Measurements from ENCODE around the gene TEX51.

TEX51 gene

DNA sequence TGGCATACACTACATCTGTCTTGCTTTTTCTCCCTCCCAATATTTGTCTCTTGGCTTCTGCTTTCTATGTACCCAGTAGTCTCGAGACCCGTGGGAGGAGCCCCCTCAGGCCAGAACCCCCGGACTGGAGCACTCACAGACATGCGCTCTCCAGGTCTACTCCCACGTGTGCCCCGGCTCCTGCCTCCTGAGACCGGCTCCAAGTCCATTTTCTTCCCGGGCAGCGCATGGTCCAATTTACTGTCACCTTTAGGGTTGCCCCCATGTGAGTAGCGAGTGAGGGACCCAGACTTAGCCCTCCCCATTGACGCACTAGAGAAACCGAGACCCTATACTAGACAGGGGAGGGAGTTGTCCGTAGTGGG lies 11.8 kb upstream of the TEX51 start:
- Histone ChIP-seq H3K9me3 (ENCODE audit: insufficient read depth, low read length) (no peaks in the 10 kb centered on the region), H3K36me3 (ENCODE audit: insufficient read depth, insufficient read length, low read length) (no peaks in the 10 kb centered on the region), H3K4me3 (ENCODE audit: insufficient read length, low read depth) (no peak overlapping the region), H3K4me1 (ENCODE audit: insufficient read depth, insufficient read length) (peaks cover 6% of the 10 kb centered on the region), H3K9ac (ENCODE audit: insufficient read length, low read depth) (no peak overlapping the region), H3K27me3 (ENCODE audit: insufficient read depth, insufficient read length) (peaks cover 5% of the 10 kb centered on the region)
- TF ChIP-seq YY1 (IDR thresholded peaks at IDR 0.05; ENCODE audit: insufficient read depth, insufficient read length) (no peak), SUZ12 (IDR thresholded peaks at IDR 0.05; ENCODE audit: extremely low read depth, insufficient read depth, insufficient read length) (no peak), ZNF274 (IDR thresholded peaks at IDR 0.05; ENCODE audit: low read depth, low read length) (no peak)
- DNase-seq (ENCODE audit: low read depth, low spot score), result no peak

- H3K4me3 ChIP-seq (ENCODE audit: insufficient read length, low read depth), result no peak overlapping the region
- H3K9me3 ChIP-seq (ENCODE audit: insufficient read depth, low read length), result no peaks in the 10 kb centered on the region
- no peak for DNase-seq (ENCODE audit: low read depth, low spot score)
- TF ChIP-seq ZNF274 (IDR thresholded peaks at IDR 0.05; ENCODE audit: low read depth, low read length), result no peak
- no peak for TF ChIP-seq YY1 (IDR thresholded peaks at IDR 0.05; ENCODE audit: insufficient read depth, insufficient read length)
- no peak for TF ChIP-seq SUZ12 (IDR thresholded peaks at IDR 0.05; ENCODE audit: extremely low read depth, insufficient read depth, insufficient read length)
- peaks cover 5% of the 10 kb centered on the region for H3K27me3 ChIP-seq (ENCODE audit: insufficient read depth, insufficient read length)
- peaks cover 6% of the 10 kb centered on the region for H3K4me1 ChIP-seq (ENCODE audit: insufficient read depth, insufficient read length)
- H3K9ac ChIP-seq (ENCODE audit: insufficient read length, low read depth), result no peak overlapping the region
- H3K36me3 ChIP-seq (ENCODE audit: insufficient read depth, insufficient read length, low read length), result no peaks in the 10 kb centered on the region
Measured at GRCh38 chr2:126887506-126887905, 11.2 kb upstream of the TEX51 start.

DNA sequence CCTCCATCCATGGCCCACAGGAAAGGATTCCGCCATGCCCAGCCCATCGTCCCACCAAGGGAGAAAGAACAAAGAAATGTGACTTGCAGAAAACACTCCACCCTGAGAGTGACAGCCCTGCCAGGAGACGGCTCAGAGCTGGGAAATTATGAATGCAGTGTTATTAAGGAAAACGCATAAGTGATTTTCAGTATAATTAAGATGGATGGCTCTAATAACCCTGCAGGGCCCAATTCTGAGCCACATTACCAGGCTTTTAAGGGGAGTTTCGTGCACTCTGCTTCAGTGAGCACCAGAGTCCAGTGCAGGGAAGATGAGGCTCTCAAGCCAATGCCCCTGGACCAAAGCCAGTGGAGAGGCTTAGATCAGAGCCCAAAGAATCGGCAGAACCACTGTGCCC lies 10.6 kb upstream of the TEX51 start:
- Histone ChIP-seq H3K4me3 (ENCODE audit: insufficient read length, low read depth) (no peak overlapping the region), H3K9ac (ENCODE audit: insufficient read length, low read depth) (no peak overlapping the region), H3K27me3 (ENCODE audit: insufficient read depth, insufficient read length) (peaks cover 5% of the 10 kb centered on the region), H3K4me1 (ENCODE audit: insufficient read depth, insufficient read length) (peaks cover 6% of the 10 kb centered on the region), H3K9me3 (ENCODE audit: insufficient read depth, low read length) (no peaks in the 10 kb centered on the region), H3K36me3 (ENCODE audit: insufficient read depth, insufficient read length, low read length) (no peaks in the 10 kb centered on the region)
- no peak for DNase-seq (ENCODE audit: low read depth, low spot score)
- TF ChIP-seq YY1 (IDR thresholded peaks at IDR 0.05; ENCODE audit: insufficient read depth, insufficient read length) (no peak), SUZ12 (IDR thresholded peaks at IDR 0.05; ENCODE audit: extremely low read depth, insufficient read depth, insufficient read length) (no peak), ZNF274 (IDR thresholded peaks at IDR 0.05; ENCODE audit: low read depth, low read length) (no peak)

GRCh38 chr2:126889071-126889470 lies 9.6 kb upstream of the TEX51 start:
- Histone ChIP-seq H3K9ac (ENCODE audit: insufficient read length, low read depth) (no peak overlapping the region), H3K9me3 (ENCODE audit: insufficient read depth, low read length) (no peaks in the 10 kb centered on the region), H3K27me3 (ENCODE audit: insufficient read depth, insufficient read length) (peaks cover 5% of the 10 kb centered on the region), H3K36me3 (ENCODE audit: insufficient read depth, insufficient read length, low read length) (no peaks in the 10 kb centered on the region), H3K4me1 (ENCODE audit: insufficient read depth, insufficient read length) (peaks cover 6% of the 10 kb centered on the region), H3K4me3 (ENCODE audit: insufficient read length, low read depth) (no peak overlapping the region)
- TF ChIP-seq SUZ12 (IDR thresholded peaks at IDR 0.05; ENCODE audit: extremely low read depth, insufficient read depth, insufficient read length) (no peak), YY1 (IDR thresholded peaks at IDR 0.05; ENCODE audit: insufficient read depth, insufficient read length) (no peak), ZNF274 (IDR thresholded peaks at IDR 0.05; ENCODE audit: low read depth, low read length) (no peak)
- no peak for DNase-seq (ENCODE audit: low read depth, low spot score)

DNA sequence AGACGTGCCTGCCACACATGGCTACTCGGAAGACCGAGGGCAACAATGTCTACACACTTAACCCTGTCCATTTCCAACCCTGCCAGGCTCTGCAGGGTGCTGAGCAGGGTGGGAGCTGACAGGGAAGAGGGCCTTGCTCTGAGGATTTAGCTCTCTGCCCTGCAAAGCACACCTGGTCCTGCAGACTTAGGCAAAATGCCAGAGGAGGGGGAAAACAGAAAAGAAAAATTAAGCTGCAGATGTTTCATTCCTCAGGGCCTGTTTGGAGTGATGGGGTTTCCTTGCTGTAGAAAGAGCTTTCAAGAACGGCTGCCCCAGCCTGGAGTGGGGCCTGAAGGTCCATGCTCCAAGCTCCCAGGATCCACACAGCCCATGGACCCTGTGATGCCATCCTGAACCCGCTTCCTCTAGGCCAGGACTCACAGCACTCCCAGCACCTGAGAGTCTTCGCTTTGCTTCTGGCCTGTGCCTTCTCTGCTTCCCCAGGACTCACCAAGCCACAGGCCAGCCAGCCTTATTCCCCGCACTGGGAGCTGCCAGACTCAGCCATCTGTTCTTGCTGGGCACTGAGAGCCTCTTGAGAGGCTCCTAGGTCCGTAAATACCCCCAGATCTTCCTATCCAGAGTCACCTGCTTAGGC lies 9.1 kb upstream of the TEX51 start:
- Histone ChIP-seq H3K4me3 (ENCODE audit: insufficient read length, low read depth) (no peak overlapping the region), H3K9me3 (ENCODE audit: insufficient read depth, low read length) (no peaks in the 10 kb centered on the region), H3K4me1 (ENCODE audit: insufficient read depth, insufficient read length) (peaks cover 6% of the 10 kb centered on the region), H3K9ac (ENCODE audit: insufficient read length, low read depth) (no peak overlapping the region), H3K36me3 (ENCODE audit: insufficient read depth, insufficient read length, low read length) (no peaks in the 10 kb centered on the region), H3K27me3 (ENCODE audit: insufficient read depth, insufficient read length) (peaks cover 5% of the 10 kb centered on the region)
- TF ChIP-seq YY1 (IDR thresholded peaks at IDR 0.05; ENCODE audit: insufficient read depth, insufficient read length) (no peak), SUZ12 (IDR thresholded peaks at IDR 0.05; ENCODE audit: extremely low read depth, insufficient read depth, insufficient read length) (no peak), ZNF274 (IDR thresholded peaks at IDR 0.05; ENCODE audit: low read depth, low read length) (no peak)
- no peak for DNase-seq (ENCODE audit: low read depth, low spot score)

DNA sequence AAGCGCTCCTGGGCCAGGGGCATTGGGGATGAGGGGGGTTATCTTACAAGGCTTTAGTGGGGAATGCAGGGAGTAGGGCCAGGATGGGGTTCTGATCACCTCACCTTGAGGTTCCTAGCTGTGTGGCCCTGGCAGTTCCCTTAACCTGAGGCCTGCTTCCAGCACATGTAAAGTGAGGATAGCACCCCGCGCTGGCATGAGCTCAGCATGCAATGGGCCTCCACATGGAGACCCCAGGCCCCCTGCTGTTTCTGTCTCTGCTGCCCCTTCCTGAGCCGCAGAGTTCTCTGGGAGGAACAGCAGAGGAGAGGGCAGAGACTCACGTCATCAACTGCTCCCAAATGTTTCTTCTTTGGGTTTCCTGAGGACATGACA lies 8.6 kb upstream of the TEX51 start:
- no peak for DNase-seq (ENCODE audit: low read depth, low spot score)
- H3K4me1 ChIP-seq (ENCODE audit: insufficient read depth, insufficient read length), result peaks cover 6% of the 10 kb centered on the region
- H3K9me3 ChIP-seq (ENCODE audit: insufficient read depth, low read length), result no peaks in the 10 kb centered on the region
- peaks cover 5% of the 10 kb centered on the region for H3K27me3 ChIP-seq (ENCODE audit: insufficient read depth, insufficient read length)
- H3K9ac ChIP-seq (ENCODE audit: insufficient read length, low read depth), result no peak overlapping the region
- no peak overlapping the region for H3K4me3 ChIP-seq (ENCODE audit: insufficient read length, low read depth)
- TF ChIP-seq SUZ12 (IDR thresholded peaks at IDR 0.05; ENCODE audit: extremely low read depth, insufficient read depth, insufficient read length) (no peak), ZNF274 (IDR thresholded peaks at IDR 0.05; ENCODE audit: low read depth, low read length) (no peak), YY1 (IDR thresholded peaks at IDR 0.05; ENCODE audit: insufficient read depth, insufficient read length) (no peak)
- H3K36me3 ChIP-seq (ENCODE audit: insufficient read depth, insufficient read length, low read length), result no peaks in the 10 kb centered on the region

GRCh38 chr2:126890551-126891450 lies 7.9 kb upstream of the TEX51 start:
- DNase-seq (ENCODE audit: low read depth, low spot score), result no peak
- no peak overlapping the region for H3K9ac ChIP-seq (ENCODE audit: insufficient read length, low read depth)
- H3K4me3 ChIP-seq (ENCODE audit: insufficient read length, low read depth), result no peak overlapping the region
- TF ChIP-seq SUZ12 (IDR thresholded peaks at IDR 0.05; ENCODE audit: extremely low read depth, insufficient read depth, insufficient read length), result no peak
- no peak for TF ChIP-seq YY1 (IDR thresholded peaks at IDR 0.05; ENCODE audit: insufficient read depth, insufficient read length)
- TF ChIP-seq ZNF274 (IDR thresholded peaks at IDR 0.05; ENCODE audit: low read depth, low read length), result no peak
- H3K36me3 ChIP-seq (ENCODE audit: insufficient read depth, insufficient read length, low read length), result no peaks in the 10 kb centered on the region
- H3K4me1 ChIP-seq (ENCODE audit: insufficient read depth, insufficient read length), result peaks cover 6% of the 10 kb centered on the region
- peaks cover 5% of the 10 kb centered on the region for H3K27me3 ChIP-seq (ENCODE audit: insufficient read depth, insufficient read length)
- H3K9me3 ChIP-seq (ENCODE audit: insufficient read depth, low read length), result no peaks in the 10 kb centered on the region

Data from NT2/D1 (cell line).